Esophagus squamous epithelium (tissue), 4 donors: ENCODE data around the gene SLIT2.

Experiments
- CTCF ChIP-seq, 6 experiments: fragments of 450-650 bp in 4 of 6; fragments of 200-600 bp in 2 of 6; sonication (generic) in 2 of 6; IDR thresholded peaks; one replicate each; pipeline ENCODE4 v1.5.1; 2016 to 2019; ENCODE audit warnings: antibody characterized with exemption in 6 of 6, mild to moderate bottlenecking in 4 of 6, moderate library complexity in 4 of 6
- POLR2A ChIP-seq, 4 donors: fragments of 450-650 bp; IDR thresholded peaks; one replicate each; pipeline ENCODE4 v1.6.1; 2017; ENCODE audit warnings: antibody characterized with exemption in 4 of 4, mild to moderate bottlenecking in 4 of 4, moderate library complexity in 3 of 4

- no peak for TF ChIP-seq POLR2A (IDR thresholded peaks at IDR 0.05)
- no peak for TF ChIP-seq CTCF (IDR thresholded peaks at IDR 0.05)
These were observed 25.1 kb downstream of the SLIT2 start for GRCh38 chr4:20276848-20277247.
